GM19438 (cell line): ENCODE data around the gene SLC16A13.
A peak's percentile ranks its signal among the peaks of the same experiment; 100 is the strongest.

Experiments used
- ATAC-seq: cut with Tn5 transposase; IDR thresholded peaks from one replicate; pipeline ENCODE4 v1.9.1; 2021; ENCODE audit warnings: low read depth; ENCODE audit not compliant: unreplicated experiment

Gene SLC16A13

DNA sequence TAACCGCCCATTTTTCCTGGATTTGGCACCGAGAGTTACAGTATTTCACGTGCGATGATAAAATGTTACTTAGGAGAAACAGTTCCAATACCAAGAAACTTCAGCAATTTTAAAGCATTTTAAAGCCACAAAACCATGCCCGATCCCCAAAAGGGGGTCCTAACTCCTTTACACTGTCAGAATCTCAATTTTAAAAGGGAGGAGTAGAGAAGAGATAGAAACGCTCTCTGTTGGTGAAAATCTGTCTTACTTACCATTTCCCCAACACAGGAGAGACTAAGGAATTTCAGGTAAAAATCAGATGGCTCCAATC, 23.9 kb upstream of the SLC16A13 start:
- ATAC-seq, result no peak

DNA sequence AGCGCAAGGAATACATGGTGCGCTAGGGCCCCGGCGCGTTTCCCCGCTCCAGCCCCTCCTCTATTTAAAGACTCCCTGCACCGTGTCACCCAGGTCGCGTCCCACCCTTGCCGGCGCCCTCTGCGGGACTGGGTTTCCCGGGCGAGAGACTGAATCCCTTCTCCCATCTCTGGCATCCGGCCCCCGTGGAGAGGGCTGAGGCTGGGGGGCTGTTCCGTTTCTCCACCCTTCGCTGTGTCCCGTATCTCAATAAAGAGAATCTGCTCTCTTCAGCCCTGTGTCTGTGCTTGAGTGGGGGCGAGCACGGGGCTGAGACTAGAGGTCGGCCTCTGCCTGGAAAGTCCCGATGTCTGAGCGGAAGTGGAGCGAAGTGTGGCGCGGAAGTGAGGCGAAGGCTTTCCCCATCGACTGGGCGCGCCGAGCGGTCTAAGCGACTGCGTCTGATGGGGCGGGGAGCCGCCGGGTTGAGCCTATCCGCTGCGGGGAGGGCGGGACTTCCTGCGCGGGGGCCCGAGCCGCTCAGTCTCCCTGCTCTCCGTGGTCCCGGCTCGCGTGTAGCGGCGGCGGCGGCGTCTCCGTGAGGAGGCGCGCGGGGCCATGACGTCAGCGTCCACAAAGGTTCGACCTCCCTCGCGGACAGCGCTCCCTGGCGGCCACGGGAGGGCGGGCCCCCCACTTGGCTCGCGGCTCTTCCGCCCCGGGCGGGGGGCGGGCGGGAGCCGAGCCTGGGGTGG, 21.4 kb upstream of the SLC16A13 start:
- ATAC-seq, result peak; percentile 71

DNA sequence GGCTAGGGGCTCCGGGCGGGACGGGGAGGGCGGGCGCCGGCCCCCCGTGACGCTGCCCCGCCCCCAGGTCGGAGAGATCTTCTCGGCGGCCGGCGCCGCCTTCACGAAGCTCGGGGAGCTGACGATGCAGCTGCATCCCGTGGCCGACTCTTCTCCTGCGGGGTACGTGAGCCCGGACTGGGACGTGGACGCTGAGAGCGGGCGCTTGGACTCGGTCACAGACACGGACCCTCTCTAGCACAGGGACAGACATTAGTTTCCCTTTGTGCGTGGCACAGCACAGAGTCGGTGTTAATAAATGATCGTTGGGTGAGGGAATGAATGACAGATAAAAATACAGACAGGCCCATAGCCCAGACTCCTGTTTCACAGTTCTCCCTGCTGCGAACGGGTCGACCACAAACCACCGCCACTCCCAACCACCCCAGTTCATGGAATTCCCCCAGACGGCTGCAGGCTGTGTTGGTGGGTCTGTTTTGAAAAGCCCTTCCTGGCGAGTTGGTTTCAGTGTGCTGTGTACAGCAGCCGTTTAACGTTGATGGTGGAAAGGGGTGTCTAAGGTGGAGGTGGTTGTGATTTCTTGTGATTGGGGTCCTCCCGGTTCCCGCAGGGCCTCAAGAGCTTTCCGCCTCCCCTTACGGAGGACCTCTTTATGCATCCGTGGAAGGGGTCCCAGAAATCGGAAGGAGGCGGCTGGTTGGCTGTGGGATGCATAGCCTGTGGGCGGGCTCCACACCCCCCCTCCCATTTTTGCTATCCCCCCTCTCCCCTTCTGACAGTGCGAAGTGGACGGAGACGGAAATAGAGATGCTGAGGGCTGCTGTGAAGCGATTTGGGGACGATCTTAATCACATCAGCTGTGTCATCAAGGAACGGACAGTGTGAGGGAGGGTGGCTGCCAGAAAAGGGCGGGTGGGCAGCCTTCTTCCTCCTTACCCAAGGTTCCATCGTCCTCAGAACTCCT, 20.5 kb upstream of the SLC16A13 start:
- peak; percentile 23 for ATAC-seq

DNA sequence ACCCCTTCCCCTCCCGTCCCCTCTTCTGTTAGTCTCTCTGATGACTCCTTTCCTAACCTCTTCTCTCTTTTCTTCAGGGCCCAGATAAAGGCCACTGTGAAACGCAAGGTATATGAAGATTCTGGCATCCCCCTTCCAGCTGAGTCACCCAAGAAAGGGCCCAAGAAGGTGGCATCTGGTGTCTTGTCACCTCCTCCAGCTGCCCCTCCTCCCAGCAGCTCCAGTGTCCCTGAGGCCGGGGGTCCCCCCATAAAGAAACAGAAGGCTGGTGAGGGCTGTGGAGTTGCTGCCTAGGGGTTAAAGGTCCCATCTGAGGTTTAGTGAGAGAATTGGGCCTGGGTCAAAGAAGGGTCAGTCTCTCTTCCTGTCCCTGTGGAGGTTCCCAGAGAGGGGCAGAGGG, 19.4 kb upstream of the SLC16A13 start:
- no peak for ATAC-seq

DNA sequence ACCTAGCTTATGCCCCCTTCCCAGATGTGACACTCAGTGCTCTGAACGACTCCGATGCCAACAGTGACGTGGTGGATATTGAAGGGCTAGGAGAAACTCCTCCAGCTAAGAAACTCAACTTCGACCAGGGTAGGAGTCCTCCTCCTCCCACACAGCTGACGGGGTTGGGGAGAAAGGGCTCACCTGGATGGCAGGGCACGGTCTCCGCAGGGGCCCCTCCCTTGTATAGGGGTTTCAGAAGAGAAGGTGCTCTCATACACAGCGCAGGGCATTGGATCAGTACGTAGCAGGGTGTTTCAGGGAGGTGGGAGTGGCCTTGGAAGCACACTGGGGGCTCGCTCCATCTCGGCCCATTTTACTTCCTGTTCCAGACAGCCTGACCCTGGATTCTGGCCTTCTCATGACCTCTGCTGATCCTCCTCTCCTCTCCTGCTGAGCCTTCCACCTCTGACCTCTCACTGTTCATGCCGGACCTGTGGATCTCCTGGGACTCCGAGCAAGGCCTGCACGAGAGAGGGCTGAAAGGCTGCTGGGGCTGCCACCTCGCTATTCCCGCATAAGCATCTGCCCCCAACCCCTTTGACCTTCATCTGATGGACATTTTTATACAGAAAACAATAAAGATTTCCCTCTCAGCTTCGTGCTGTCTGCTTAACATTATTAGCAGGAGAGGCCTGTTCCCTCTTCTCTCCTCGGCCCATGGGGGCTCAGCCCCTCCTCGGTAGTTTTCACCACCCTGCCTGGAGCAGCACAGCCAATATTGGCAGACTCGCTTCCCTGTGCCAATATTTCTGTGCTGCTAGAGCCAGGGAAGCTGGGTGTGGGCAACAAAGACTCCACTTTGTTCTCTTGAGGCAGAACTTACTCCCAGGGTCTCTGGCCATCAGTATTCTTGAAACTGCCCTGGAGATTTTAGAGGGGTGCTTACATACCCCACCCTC, 18.7 kb upstream of the SLC16A13 start:
- ATAC-seq, result no peak

DNA sequence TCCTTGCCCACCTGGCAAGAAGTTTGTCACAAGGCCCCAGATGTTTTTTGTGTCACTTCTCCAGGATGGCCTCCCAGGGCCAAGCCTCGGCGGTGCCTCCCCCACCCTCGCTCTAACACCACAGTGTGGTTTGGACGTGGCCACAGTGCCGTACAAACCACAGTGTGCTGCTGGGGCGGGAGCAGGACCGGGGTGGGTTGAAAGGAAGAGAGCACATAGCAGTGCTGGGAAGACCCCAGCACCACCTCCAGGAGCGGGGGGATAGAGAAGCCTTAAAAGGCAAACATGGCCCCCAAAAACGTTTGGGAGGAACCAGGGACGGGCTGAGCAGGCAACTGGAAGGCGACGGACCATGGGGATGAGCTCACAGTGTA, 18.0 kb upstream of the SLC16A13 start:
- no peak for ATAC-seq

DNA sequence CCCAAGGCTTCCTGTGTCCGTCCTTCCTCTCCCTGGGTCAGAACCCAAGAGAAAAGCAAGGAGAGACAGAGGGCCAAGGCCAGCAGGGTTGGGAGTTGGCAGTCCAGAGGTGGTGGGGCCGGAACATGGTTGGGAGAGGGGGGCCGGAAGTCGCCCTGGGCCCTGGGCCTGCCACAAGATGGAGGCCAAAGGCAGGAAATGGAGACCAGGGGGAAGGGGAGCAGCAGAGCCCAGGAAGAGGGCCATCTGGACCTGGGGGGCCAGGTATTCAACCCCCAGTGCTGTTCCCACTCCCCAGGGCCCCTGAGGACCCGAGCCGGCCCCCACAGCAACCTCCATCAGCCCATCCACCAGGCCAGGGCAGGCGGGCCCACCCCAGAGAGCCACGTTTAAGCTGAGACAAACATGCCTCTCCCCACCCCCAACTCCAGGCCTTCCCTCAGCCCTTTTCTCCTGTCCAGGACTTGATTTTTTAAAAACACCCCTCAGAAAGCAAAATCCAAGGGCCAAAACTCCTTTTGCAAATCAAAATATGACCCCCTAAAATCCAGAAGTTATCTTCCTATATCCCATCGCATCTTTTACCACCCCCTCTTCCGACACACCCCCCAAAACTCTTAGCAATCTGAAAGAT, 17.4 kb upstream of the SLC16A13 start:
- no peak for ATAC-seq

DNA sequence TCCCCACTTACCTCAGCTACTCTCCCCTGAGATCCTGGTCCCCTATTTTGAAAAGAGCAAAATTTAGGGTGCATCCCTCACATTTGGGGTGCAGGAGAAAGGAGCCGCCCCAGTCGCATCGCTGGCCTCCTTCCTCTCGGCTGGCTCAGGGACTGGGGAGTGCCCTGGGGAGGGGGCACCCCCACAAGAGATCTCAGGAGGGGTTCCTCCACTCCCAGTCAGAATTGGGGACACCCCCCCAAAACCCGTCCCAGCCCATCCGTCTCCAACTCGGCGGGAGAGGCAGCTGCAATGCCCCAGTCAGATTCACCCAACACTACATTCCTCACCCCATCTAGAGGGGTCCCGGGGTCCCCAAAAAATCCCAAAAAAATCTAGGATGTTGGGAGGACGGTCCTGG, 16.4 kb upstream of the SLC16A13 start:
- no peak for ATAC-seq

DNA sequence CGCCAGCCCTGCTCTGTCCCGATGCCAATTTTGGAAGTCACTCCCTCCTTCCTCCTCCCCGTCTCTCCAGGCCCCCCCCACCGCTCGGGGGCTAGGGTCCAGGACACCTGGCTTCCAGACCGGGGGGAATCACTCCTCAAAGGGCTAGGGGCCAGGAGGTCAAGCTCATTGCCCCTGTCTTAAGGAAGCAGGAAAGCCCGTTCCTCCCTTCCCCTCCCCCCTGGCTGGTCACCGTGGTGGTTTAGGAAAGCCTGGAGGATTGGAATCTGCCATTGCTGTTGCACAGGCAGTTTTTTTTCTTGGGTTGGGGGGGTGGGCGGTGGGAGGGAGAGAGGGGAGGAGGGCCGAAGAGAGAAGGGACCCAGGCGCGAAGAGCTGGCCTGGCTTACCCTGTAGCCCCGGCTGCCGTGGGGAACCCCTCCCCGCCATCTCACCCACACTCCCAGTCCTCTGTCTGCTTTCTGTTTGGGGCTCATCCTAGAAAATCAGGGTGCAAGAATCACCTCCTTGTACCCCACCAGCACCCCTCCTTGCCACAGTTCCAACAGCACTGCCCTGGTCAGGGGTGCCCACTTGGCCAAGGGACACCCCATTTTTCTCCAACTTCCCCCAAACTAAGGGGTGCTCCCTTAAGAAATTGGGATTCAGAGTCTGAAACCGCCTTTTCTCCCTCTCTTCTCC, 15.8 kb upstream of the SLC16A13 start:
- ATAC-seq, result no peak

DNA sequence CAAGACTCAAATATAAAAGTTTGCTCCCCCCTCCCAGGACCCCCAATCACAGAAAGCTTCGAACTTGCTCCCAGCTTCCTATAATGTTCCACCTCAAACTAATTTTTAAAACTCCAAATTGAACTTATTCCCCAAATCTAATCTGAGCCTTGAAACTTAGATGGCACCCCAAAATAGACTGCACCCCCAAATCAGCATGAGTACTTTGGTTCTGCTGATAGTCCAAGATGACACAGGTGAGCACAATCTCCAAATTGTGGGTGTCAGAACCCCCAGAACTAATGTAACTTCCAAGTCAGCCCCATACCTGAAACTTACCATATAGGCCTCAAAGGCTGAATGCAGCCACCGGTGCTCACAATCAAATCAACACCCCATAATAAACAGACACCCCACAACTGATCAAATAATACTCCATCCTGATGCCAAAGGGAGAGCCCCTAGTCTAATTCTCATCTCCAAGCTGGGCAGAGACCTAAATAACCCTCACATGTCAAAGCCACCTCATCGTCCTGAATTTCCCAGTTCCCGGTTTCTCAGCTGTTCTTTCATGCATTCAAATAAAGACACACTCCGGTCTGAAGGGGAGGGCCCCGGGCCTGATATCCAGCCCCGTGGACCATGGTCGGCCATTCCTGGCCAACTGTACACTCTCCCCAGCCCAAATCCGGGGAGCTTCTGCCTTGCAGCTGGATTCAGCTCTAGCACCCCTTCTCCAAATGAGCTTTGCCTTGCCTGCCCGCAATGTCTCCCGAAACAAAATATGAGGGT, 14.7 kb upstream of the SLC16A13 start:
- ATAC-seq, result no peak

DNA sequence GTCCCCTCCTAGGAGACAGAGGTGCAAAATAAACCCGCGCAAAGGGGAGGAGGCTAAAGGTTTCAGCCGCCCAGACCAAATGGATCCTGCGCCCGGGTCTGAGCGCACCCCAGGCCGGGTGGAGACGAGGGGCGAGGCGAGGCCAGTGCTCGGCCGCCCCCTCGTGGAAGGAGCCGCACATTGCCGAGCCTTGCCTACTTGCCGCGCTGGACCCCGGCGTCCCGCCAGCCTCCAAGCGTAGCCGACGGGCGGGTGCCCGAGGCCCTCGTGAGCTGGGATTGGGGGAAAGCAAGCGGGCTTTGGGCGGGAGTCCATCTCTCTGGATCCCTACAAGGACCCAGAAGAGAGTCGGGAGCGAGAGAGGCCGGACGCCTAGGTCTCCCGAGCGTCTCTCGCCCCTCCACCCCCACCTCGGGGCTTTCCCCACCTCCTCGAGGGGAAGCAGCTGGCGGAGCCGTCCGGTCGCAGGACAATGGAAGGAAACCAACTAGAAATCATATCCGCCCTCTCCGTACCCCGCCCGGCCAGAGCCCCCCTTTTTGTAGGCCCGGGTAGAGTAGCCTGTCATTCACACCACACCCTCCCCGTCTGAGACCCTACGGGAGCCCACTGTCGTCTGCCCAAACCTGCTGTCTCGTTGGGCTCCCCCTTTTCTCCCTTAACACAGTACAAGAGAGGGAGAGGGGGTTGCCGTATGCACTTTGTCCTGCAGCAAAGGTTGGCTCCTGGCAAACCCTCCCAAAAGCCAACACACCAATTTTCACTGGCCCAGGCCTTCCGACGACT, 13.6 kb upstream of the SLC16A13 start:
- peak; percentile 59 for ATAC-seq

DNA sequence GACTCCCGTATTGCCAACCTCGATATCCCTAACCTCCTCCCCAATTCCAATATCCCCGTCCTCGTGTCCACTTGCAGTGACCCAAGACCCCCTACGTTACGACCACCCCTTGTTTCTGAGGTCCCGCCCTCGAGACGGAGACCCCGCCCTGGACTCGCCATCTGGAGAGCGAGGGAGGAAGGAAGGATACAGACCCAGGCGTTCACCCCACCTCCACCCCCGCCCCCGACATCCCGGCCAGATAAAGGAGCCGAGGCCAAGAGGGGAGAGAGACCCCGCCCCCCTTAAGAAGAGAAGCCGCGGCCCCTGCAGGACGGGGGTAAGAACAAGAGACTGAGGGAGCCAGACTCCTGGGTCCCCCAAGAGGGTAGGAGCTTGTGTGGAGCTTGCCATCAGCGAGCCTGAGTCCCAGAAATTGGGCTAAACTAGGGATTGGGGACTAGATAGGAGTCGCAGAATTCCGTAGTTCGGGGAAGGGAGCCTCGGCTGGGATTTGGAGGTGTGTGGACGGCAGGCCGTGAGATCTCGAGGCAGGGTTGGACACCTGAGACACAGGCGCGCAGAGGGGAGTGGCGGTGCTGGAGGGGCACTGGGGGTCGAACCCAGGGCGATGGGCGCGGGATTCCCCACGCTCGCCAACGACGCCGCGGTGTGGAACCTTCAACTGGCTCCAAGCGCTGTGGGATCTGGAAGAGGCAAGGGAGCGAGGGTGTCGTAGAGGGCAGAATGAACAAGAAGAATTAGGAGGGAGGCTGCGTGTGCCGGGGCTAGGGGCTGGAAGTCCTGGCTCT, 12.8 kb upstream of the SLC16A13 start, which contains the start of gene BCL6B:
Gene BCL6B, plus strand, starts transcription at position 270 of the 791 bp plus-strand sequence. CDS start 622 bp downstream, outside the sequence.
- ATAC-seq, result no peak

DNA sequence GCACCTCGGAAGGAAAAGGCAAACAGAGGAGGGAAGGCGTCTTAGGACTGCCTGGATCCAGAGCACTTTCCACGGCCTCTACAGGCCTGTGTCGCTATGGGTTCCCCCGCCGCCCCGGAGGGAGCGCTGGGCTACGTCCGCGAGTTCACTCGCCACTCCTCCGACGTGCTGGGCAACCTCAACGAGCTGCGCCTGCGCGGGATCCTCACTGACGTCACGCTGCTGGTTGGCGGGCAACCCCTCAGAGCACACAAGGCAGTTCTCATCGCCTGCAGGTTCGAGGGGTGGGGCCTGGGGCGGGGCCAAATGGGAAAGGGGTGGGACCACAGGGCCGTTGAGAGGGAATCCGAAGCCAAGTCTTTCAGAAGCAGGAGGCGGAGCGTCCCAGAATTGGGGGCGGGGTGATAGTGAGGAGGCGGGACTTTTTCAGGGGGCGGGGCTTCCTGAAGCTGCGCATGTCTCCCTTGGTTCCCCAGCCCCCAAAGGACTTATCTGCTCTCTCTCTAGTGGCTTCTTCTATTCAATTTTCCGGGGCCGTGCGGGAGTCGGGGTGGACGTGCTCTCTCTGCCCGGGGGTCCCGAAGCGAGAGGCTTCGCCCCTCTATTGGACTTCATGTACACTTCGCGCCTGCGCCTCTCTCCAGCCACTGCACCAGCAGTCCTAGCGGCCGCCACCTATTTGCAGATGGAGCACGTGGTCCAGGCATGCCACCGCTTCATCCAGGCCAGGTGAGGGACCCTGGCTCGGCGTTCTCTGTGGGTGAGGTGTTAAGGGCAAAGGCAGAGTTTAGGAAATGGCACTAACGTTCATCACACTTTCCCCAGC, 12.0 kb upstream of the SLC16A13 start:
- no peak for ATAC-seq

DNA sequence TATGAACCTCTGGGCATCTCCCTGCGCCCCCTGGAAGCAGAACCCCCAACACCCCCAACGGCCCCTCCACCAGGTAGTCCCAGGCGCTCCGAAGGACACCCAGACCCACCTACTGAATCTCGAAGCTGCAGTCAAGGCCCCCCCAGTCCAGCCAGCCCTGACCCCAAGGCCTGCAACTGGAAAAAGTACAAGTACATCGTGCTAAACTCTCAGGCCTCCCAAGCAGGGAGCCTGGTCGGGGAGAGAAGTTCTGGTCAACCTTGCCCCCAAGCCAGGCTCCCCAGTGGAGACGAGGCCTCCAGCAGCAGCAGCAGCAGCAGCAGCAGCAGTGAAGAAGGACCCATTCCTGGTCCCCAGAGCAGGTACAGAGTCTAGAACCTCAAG, 11.4 kb upstream of the SLC16A13 start:
- no peak for ATAC-seq

DNA sequence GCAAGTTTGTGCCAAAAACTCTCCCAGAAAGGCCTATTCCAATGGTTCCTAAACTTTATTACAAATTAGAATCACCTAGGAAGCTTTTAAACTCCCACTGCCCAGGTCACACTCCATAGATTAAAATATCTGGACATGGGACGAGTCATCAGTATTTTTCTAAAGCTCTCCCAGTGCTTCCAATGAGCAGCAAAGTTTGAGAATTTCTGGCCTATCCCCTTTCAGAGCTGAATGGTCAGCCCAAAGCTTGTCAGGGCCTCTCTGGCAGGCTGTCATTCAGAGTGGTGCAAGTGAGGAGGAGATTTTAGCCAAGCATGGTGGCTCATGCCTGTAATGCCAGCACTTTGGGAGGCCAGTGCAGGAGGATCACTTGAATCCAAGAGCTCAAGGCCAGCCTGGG, 10.6 kb upstream of the SLC16A13 start:
- ATAC-seq, result no peak

DNA sequence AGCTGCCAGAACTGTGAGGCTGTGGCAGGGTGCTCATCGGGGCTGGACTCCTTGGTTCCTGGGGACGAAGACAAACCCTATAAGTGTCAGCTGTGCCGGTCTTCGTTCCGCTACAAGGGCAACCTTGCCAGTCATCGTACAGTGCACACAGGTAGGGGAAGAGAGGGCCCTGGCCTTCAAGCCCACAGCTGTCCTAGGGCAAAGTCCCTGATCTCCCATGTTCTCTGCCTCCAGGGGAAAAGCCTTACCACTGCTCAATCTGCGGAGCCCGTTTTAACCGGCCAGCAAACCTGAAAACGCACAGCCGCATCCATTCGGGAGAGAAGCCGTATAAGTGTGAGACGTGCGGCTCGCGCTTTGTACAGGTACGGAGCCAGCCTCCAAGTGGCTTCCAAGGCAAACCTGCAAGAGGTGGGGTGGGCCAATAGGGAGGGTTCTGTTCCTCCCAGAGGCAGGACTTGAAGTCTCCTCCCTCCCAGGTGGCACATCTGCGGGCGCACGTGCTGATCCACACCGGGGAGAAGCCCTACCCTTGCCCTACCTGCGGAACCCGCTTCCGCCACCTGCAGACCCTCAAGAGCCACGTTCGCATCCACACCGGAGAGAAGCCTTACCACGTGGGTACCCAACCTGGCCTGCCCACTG, 9.2 kb upstream of the SLC16A13 start:
- ATAC-seq, result no peak
